HG03064 (cell line): ENCODE results near the gene CEP44.
"Not testable (repeated sequence)": the region's sequence is repeated elsewhere in the genome, so short reads cannot be mapped to it uniquely, and the experiment has no call there.

ENCODE experiments used
- ATAC-seq: cut with Tn5 transposase; IDR thresholded peaks from one replicate; pipeline ENCODE4 v1.9.1; 2021; ENCODE audit warnings: low read depth; ENCODE audit not compliant: unreplicated experiment

The CEP44 gene

GRCh38 chr4:174283507-174284471 is at the start of gene CEP44, which contains the start of gene FBXO8:
Gene CEP44, plus strand, starts transcription at chr4:174283911. Its CDS starts 15,211 bp downstream, at chr4:174299122.
Gene FBXO8, minus strand, starts transcription at chr4:174283667. Its CDS starts 20,575 bp downstream, at chr4:174263092.
- ATAC-seq = peak; percentile 62

GRCh38 chr4:174236359-174236758 is 47.4 kb upstream of the CEP44 start:
- no peak for ATAC-seq

DNA sequence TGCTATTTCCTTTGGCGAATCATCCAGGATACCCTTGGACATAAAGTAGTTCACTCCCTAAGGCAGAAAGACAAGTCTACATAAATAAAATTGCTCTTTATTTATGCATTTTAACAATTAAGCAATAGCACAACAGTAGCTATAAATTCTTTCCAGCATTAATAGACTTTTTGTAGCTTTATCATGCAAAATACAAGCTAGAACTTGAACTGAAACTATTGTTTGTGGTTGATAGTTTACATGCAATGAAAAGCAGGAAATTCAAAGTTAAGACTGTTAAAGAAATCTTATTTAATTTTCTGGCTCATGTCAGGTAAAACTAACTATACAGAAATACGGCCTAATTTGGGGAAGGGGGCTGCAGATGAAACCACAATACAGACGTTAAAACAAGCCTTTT is 42.5 kb upstream of the CEP44 start:
- no peak for ATAC-seq

GRCh38 chr4:174244441-174244840 is 39.3 kb upstream of the CEP44 start:
- no peak for ATAC-seq

DNA sequence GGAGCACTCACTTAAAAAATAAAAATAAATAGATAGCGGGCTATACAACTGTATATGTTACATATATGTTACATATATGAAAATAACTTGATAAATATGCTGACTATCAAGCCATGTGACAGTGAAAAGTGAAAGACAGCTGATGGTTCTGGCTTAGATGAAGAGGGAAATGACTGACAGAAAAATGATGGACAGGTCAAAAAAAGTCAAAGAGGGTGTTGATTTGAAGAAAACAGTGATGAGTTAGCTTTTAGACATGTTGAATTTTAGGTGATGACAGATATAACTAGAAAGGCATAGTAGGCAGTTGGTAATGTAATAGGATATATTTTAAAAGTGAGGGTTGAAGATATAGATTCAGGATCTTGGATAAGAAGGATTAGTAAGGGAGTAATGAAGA is 38.0 kb upstream of the CEP44 start:
- no peak for ATAC-seq

DNA sequence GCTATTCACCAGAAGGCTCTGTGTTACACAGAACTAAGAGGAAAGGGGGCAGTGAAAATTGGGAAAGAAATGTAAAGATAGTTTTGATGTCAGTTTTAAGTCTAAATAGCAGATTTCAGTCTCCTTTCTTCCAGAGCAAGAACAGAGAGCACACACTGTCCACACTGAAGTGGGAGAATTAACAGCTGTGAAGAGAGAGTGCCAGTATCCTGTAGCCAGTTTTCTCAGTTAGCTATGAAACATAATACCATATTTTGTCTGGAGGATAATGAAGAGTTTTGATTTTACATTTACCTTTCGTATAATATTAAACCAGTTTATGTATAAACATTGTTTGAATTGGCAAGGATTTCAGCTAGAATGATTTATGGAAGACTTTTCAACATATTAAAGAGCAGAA is 35.3 kb upstream of the CEP44 start:
- ATAC-seq = no peak

DNA sequence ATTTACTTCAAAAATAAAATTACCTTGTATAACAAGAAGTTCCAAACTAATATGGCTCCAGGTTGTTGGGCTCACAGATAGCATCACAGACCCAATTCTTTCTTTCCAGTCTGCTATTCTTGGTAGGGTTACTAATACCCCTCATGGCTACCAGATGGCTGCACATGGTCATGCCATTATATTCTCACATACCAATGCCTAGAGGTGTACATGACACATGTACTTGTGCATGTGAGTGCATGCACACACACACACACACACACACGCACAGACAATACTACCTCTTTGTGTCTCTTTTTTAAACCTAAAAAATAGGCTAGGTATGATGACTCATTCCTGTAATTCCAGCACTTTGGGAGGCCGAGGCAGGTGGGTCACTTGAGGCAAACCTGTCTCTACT is 31.3 kb upstream of the CEP44 start:
- no peak for ATAC-seq

DNA sequence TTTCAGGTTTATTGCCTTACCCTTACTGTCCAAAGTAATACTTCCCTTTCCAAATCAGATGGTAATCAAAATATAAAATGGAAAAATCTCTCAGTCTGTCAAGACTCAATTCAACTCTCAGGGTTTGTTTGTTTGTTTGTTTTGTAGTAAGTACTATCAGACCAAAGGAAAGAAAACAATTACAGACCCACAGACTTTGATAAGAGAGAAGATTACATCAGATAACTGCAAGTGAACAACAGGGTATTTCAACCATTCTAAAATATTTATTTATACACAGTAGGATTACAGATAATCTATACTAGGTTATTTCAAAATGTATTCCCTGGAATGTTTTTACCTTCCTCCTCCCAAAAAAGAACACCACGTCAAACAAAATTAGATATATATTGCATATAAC is 29.1 kb upstream of the CEP44 start:
- ATAC-seq = no peak

- ATAC-seq = no peak
Measured at GRCh38 chr4:174255374-174255773, 28.3 kb upstream of the CEP44 start.

DNA sequence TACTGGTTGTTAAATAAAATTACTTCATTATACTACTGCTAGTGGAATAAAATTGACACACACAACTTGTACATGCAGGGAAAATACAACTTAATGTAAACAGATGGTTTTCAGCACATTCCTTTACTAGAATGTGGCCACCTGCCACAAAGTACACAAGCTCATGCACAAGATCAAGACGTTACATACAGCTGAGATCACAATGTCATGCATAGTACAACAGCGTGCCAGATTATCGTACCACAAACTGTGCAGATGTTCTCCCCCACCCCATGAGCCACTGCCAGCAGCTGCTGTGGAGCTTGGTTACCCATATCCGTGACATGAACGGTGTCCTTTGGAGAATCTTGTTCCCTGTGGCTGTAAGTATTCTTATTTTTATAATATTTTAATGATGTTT is 27.9 kb upstream of the CEP44 start:
- ATAC-seq = no peak

DNA sequence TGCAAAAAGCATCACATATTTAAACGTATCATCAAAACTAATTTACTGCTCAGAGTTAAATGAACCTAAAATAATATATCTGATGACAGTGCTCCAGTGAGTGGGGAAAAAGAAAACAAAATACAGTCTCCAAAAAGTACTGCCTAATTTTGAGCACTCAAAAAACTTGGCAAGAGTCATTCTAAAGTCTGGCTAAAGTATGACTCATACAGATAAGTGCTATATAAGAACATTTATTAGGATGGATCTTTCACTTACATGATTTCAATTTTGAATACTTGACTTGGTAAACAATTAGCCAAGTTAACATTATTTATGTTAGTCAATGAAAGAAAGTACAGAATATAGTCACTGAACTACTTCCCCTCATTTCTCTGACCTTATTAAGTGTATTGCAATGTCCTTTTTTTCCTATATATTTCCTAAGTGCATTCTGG is 27.4 kb upstream of the CEP44 start:
- no peak for ATAC-seq

DNA sequence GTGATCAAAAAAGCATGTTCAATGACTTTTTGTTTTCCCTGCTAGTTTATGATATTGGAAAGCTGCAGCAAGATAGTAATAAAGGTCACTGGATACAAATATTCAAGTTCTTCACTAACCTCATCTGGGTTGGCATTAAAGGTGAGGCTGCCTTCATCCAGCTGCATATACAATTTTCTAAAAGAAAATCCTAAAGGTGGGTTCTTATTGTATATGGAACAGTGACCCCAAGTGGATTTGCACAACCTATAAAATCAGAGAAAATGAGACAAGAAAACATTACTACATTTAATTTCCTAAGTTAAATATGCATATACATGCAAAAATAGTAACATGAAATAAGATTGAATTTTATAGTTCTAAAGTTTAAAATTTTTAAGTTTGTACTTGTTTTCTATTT is 24.1 kb upstream of the CEP44 start:
- no peak for ATAC-seq

- ATAC-seq = peak; percentile 49
Measured at GRCh38 chr4:174260099-174260498, 23.6 kb upstream of the CEP44 start.

DNA sequence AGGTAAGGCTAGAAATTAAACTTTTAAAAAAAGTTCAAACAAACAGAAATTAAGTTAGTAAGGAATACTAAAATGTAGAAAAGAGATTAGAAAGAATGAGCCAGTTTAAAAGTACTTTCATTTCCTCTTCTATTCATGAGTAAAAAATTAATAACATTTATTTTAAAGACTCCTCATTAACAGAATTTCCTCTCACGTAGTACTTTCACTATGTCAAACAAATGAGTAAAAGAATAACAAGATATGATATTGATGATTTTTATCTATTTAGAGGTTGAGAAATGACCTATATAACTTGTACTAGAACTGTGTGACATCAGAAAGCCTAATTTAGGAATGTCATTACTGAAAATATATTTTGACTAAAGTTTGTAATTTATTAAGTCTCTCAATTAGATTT is 22.3 kb upstream of the CEP44 start:
- ATAC-seq = not testable (repeated sequence)

- no peak for ATAC-seq
Measured at GRCh38 chr4:174262624-174263444, 20.9 kb upstream of the CEP44 start.

- ATAC-seq = no peak
Measured at GRCh38 chr4:174263445-174263736, 20.3 kb upstream of the CEP44 start.

GRCh38 chr4:174265916-174266315 is 17.8 kb upstream of the CEP44 start:
- ATAC-seq = no peak

- ATAC-seq = no peak
Measured at GRCh38 chr4:174266416-174266815, 17.3 kb upstream of the CEP44 start.

GRCh38 chr4:174273930-174274329 is 9.8 kb upstream of the CEP44 start:
- no peak for ATAC-seq

DNA sequence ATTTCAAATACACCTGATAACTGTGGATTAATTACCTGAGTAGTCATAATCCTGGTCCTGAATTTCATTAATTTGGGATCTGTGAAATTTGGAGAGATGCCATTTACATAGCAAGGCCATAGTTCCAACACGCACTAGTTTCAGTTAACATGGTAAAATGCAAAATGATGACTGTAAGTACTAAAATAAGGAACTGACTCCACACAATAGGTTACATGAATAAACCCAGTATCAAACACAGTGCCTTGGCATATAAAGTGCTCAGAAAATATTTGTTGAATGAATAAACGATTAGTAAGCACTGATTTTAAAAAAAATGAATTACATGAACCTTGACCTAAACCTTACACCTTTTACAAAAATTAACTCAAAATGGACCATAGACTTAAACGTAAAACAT is 9.3 kb upstream of the CEP44 start:
- no peak for ATAC-seq

- ATAC-seq = no peak
Measured at GRCh38 chr4:174275101-174275500, 8.6 kb upstream of the CEP44 start.

- ATAC-seq = no peak
Measured at GRCh38 chr4:174277433-174277832, 6.3 kb upstream of the CEP44 start.
